ENCODE measurements around the gene TSPAN15.

TSPAN15 gene

GRCh38 chr10:69409176-69409495 lies 42.1 kb upstream of the TSPAN15 start:
- Histone ChIP-seq H3K27ac (ENCODE audit: low read length) (peak overlapping the region; percentile 92), H3K4me1 (ENCODE audit: control insufficient read depth in 1 of 2, insufficient read depth in 2 of 2, low read length in 2 of 2) (peaks cover 3 to 47% of the 10 kb centered on the region in 2 donors), H3K27me3 (ENCODE audit: low read depth, low read length) (no peaks in the 10 kb centered on the region), H3K9me3 (ENCODE audit: control insufficient read depth in 1 of 2, low read length in 2 of 2) (no peaks in the 10 kb centered on the region), H3K36me3 (ENCODE audit: control insufficient read depth in 1 of 2, insufficient read depth in 2 of 2, low read length in 2 of 2) (peaks cover 4 to 7% of the 10 kb centered on the region in 2 donors), H3K4me3 (ENCODE audit: low read depth in 1 of 2, low read length in 2 of 2) (peak overlapping the region; percentile 18 to 56)

- H3K27me3 ChIP-seq (ENCODE audit: low read depth, low read length): no peaks in the 10 kb centered on the region
- H3K4me3 ChIP-seq (ENCODE audit: low read depth in 1 of 2, low read length in 2 of 2): no peak overlapping the region
- H3K9me3 ChIP-seq (ENCODE audit: control insufficient read depth in 1 of 2, low read length in 2 of 2): no peaks in the 10 kb centered on the region
- peak overlapping the region; percentile 53 for H3K27ac ChIP-seq (ENCODE audit: low read length)
- peaks cover 3 to 47% of the 10 kb centered on the region in 2 donors for H3K4me1 ChIP-seq (ENCODE audit: control insufficient read depth in 1 of 2, insufficient read depth in 2 of 2, low read length in 2 of 2)
- peaks cover 0 to 2% of the 10 kb centered on the region in 2 donors for H3K36me3 ChIP-seq (ENCODE audit: control insufficient read depth in 1 of 2, insufficient read depth in 2 of 2, low read length in 2 of 2)
These were observed 41.3 kb upstream of the TSPAN15 start for GRCh38 chr10:69409968-69410367.

GRCh38 chr10:69410487-69410886 lies 40.8 kb upstream of the TSPAN15 start:
- no peaks in the 10 kb centered on the region for H3K9me3 ChIP-seq (ENCODE audit: control insufficient read depth in 1 of 2, low read length in 2 of 2)
- H3K27me3 ChIP-seq (ENCODE audit: low read depth, low read length): no peaks in the 10 kb centered on the region
- no peaks in the 10 kb centered on the region for H3K36me3 ChIP-seq (ENCODE audit: control insufficient read depth in 1 of 2, insufficient read depth in 2 of 2, low read length in 2 of 2)
- peak overlapping the region; percentile 53 for H3K27ac ChIP-seq (ENCODE audit: low read length)
- peaks cover 3 to 42% of the 10 kb centered on the region in 2 donors for H3K4me1 ChIP-seq (ENCODE audit: control insufficient read depth in 1 of 2, insufficient read depth in 2 of 2, low read length in 2 of 2)
- H3K4me3 ChIP-seq (ENCODE audit: low read depth in 1 of 2, low read length in 2 of 2): no peak overlapping the region

GRCh38 chr10:69411476-69411875 lies 39.8 kb upstream of the TSPAN15 start:
- Histone ChIP-seq H3K27ac (ENCODE audit: low read length) (peak overlapping the region; percentile 53), H3K27me3 (ENCODE audit: low read depth, low read length) (no peaks in the 10 kb centered on the region), H3K4me3 (ENCODE audit: low read depth in 1 of 2, low read length in 2 of 2) (no peak overlapping the region), H3K9me3 (ENCODE audit: control insufficient read depth in 1 of 2, low read length in 2 of 2) (no peaks in the 10 kb centered on the region), H3K36me3 (ENCODE audit: control insufficient read depth in 1 of 2, insufficient read depth in 2 of 2, low read length in 2 of 2) (no peaks in the 10 kb centered on the region), H3K4me1 (ENCODE audit: control insufficient read depth in 1 of 2, insufficient read depth in 2 of 2, low read length in 2 of 2) (peaks cover 3 to 34% of the 10 kb centered on the region in 2 donors)

GRCh38 chr10:69412232-69412790 lies 39.0 kb upstream of the TSPAN15 start:
- Histone ChIP-seq H3K4me3 (ENCODE audit: low read depth in 1 of 2, low read length in 2 of 2) (no peak overlapping the region), H3K4me1 (ENCODE audit: control insufficient read depth in 1 of 2, insufficient read depth in 2 of 2, low read length in 2 of 2) (peaks cover 3 to 26% of the 10 kb centered on the region in 2 donors), H3K36me3 (ENCODE audit: control insufficient read depth in 1 of 2, insufficient read depth in 2 of 2, low read length in 2 of 2) (no peaks in the 10 kb centered on the region), H3K27ac (ENCODE audit: low read length) (peak overlapping the region; percentile 4), H3K27me3 (ENCODE audit: low read depth, low read length) (no peaks in the 10 kb centered on the region), H3K9me3 (ENCODE audit: control insufficient read depth in 1 of 2, low read length in 2 of 2) (no peaks in the 10 kb centered on the region)

- peak overlapping the region; percentile 40 for H3K27ac ChIP-seq (ENCODE audit: low read length)
- no peaks in the 10 kb centered on the region for H3K9me3 ChIP-seq (ENCODE audit: control insufficient read depth in 1 of 2, low read length in 2 of 2)
- no peaks in the 10 kb centered on the region for H3K27me3 ChIP-seq (ENCODE audit: low read depth, low read length)
- H3K4me3 ChIP-seq (ENCODE audit: low read depth in 1 of 2, low read length in 2 of 2): peak overlapping the region in 1 of 2 donors; percentile 60
- peaks cover 0 to 19% of the 10 kb centered on the region in 2 donors for H3K4me1 ChIP-seq (ENCODE audit: control insufficient read depth in 1 of 2, insufficient read depth in 2 of 2, low read length in 2 of 2)
- H3K36me3 ChIP-seq (ENCODE audit: control insufficient read depth in 1 of 2, insufficient read depth in 2 of 2, low read length in 2 of 2): no peaks in the 10 kb centered on the region
These were observed 37.9 kb upstream of the TSPAN15 start for GRCh38 chr10:69413221-69413865.

- peak overlapping the region; percentile 60 to 70 for H3K4me3 ChIP-seq (ENCODE audit: low read depth in 1 of 2, low read length in 2 of 2)
- peaks cover 0 to 21% of the 10 kb centered on the region in 2 donors for H3K4me1 ChIP-seq (ENCODE audit: control insufficient read depth in 1 of 2, insufficient read depth in 2 of 2, low read length in 2 of 2)
- H3K27ac ChIP-seq (ENCODE audit: low read length): no peak overlapping the region
- H3K9me3 ChIP-seq (ENCODE audit: control insufficient read depth in 1 of 2, low read length in 2 of 2): no peaks in the 10 kb centered on the region
- no peaks in the 10 kb centered on the region for H3K27me3 ChIP-seq (ENCODE audit: low read depth, low read length)
- H3K36me3 ChIP-seq (ENCODE audit: control insufficient read depth in 1 of 2, insufficient read depth in 2 of 2, low read length in 2 of 2): no peaks in the 10 kb centered on the region
These were observed 36.9 kb upstream of the TSPAN15 start for GRCh38 chr10:69414036-69415018.

GRCh38 chr10:69415049-69415448 lies 36.2 kb upstream of the TSPAN15 start:
- Histone ChIP-seq H3K27me3 (ENCODE audit: low read depth, low read length) (no peaks in the 10 kb centered on the region), H3K27ac (ENCODE audit: low read length) (no peak overlapping the region), H3K4me3 (ENCODE audit: low read depth in 1 of 2, low read length in 2 of 2) (peak overlapping the region; percentile 60 to 70), H3K36me3 (ENCODE audit: control insufficient read depth in 1 of 2, insufficient read depth in 2 of 2, low read length in 2 of 2) (no peaks in the 10 kb centered on the region), H3K9me3 (ENCODE audit: control insufficient read depth in 1 of 2, low read length in 2 of 2) (no peaks in the 10 kb centered on the region), H3K4me1 (ENCODE audit: control insufficient read depth in 1 of 2, insufficient read depth in 2 of 2, low read length in 2 of 2) (peaks cover 0 to 28% of the 10 kb centered on the region in 2 donors)

GRCh38 chr10:69415951-69416350 lies 35.3 kb upstream of the TSPAN15 start:
- H3K27ac ChIP-seq (ENCODE audit: low read length): peak overlapping the region; percentile 72
- peak overlapping the region; percentile 60 to 70 for H3K4me3 ChIP-seq (ENCODE audit: low read depth in 1 of 2, low read length in 2 of 2)
- no peaks in the 10 kb centered on the region for H3K27me3 ChIP-seq (ENCODE audit: low read depth, low read length)
- H3K4me1 ChIP-seq (ENCODE audit: control insufficient read depth in 1 of 2, insufficient read depth in 2 of 2, low read length in 2 of 2): peaks cover 0 to 23% of the 10 kb centered on the region in 2 donors
- no peaks in the 10 kb centered on the region for H3K36me3 ChIP-seq (ENCODE audit: control insufficient read depth in 1 of 2, insufficient read depth in 2 of 2, low read length in 2 of 2)
- H3K9me3 ChIP-seq (ENCODE audit: control insufficient read depth in 1 of 2, low read length in 2 of 2): no peaks in the 10 kb centered on the region

GRCh38 chr10:69416695-69417094 lies 34.6 kb upstream of the TSPAN15 start, which contains the start of gene TACR2:
TSS of gene TACR2 (minus strand) at chr10:69416918. CDS start at chr10:69416323, 595 bp downstream.
- Histone ChIP-seq H3K9me3 (ENCODE audit: control insufficient read depth in 1 of 2, low read length in 2 of 2) (no peaks in the 10 kb centered on the region), H3K36me3 (ENCODE audit: control insufficient read depth in 1 of 2, insufficient read depth in 2 of 2, low read length in 2 of 2) (no peaks in the 10 kb centered on the region), H3K4me1 (ENCODE audit: control insufficient read depth in 1 of 2, insufficient read depth in 2 of 2, low read length in 2 of 2) (peaks cover 0 to 26% of the 10 kb centered on the region in 2 donors), H3K4me3 (ENCODE audit: low read depth in 1 of 2, low read length in 2 of 2) (peak within 1 kb of the TSS; percentile 60 to 70), H3K27ac (ENCODE audit: low read length) (peak within 1 kb of the TSS; percentile 74), H3K27me3 (ENCODE audit: low read depth, low read length) (no peaks in the 10 kb centered on the region)

- Histone ChIP-seq H3K36me3 (ENCODE audit: control insufficient read depth in 1 of 2, insufficient read depth in 2 of 2, low read length in 2 of 2) (no peaks in the 10 kb centered on the region), H3K9me3 (ENCODE audit: control insufficient read depth in 1 of 2, low read length in 2 of 2) (no peaks in the 10 kb centered on the region), H3K27me3 (ENCODE audit: low read depth, low read length) (no peaks in the 10 kb centered on the region), H3K4me3 (ENCODE audit: low read depth in 1 of 2, low read length in 2 of 2) (peak overlapping the region; percentile 44 to 60), H3K4me1 (ENCODE audit: control insufficient read depth in 1 of 2, insufficient read depth in 2 of 2, low read length in 2 of 2) (peaks cover 0 to 23% of the 10 kb centered on the region in 2 donors), H3K27ac (ENCODE audit: low read length) (peak overlapping the region; percentile 74)
These were observed 33.7 kb upstream of the TSPAN15 start for GRCh38 chr10:69417542-69417941.
